ENCODE results near the gene JPT1.

GRCh38 chr17:75159196-75160031 lies 5.1 kb upstream of the JPT1 start:
- no peak for TF ChIP-seq CTCF (IDR thresholded peaks at IDR 0.05; ENCODE audit: low read length)
- TF ChIP-seq EZH2phosphoT487 (IDR thresholded peaks at IDR 0.05; ENCODE audit: low read length), result no peak
- TF ChIP-seq EZH2 (optimal IDR thresholded peaks at IDR 0.05; ENCODE audit: low read depth, low read length), result no peak
